Right cardiac atrium (tissue), 5 donors: ENCODE results near the gene TMEM154. TPM values are rescaled to one million over a fixed set of nuclear protein-coding genes. Genes with fewer than 3 reads are reported as not detected.

Experiments
- ATAC-seq, 2 donors: fragments of 200-7000 bp; cut with Tn5 transposase; one replicate each; pipeline versions ENCODE4 v1.8.0 to v1.9.1; 2020; ENCODE audit warnings: moderate library complexity in 2 of 2, mild to moderate bottlenecking in 1 of 2
- DNase-seq, 3 donors: peaks; one replicate each; pipeline ENCODE4 v3.0.0-alpha.2; 2020
- H3K27ac ChIP-seq: one replicate; pipeline ENCODE4 v1.5.1; 2013; ENCODE audit warnings: mild to moderate bottlenecking, low read length, control low read depth, moderate library complexity
- H3K27me3 ChIP-seq: one replicate; pipeline ENCODE4 v1.6.1; 2013; ENCODE audit not compliant: control insufficient read depth, insufficient read depth
- H3K4me1 ChIP-seq: one replicate; pipeline ENCODE4 v1.6.1; 2013; ENCODE audit warnings: low read length; ENCODE audit not compliant: control insufficient read depth, insufficient read depth
- H3K4me3 ChIP-seq: one replicate; pipeline ENCODE4 v1.5.1; 2013; ENCODE audit warnings: low read length, control low read depth
- H3K9me3 ChIP-seq: one replicate; pipeline ENCODE4 v1.6.1; 2013; ENCODE audit warnings: low read length; ENCODE audit not compliant: control insufficient read depth
- WGBS: extraction: QIAGEN DNeasy Blood & Tissue Kit; methylation state at CpG from one replicate; pipeline ENCODE4 v1.1.7; 2013; 5-methylcytosine and 5-hydroxymethylcytosine counted together
- intact Hi-C, 4 donors: fragments of 100-400 bp; cut with DNase I; formaldehyde crosslinking; loops; one replicate each; pipeline versions ENCODE4 v1.11.0 to v1.14.0; 2022 to 2023
- polyA plus RNA-seq: library from polyadenylated mRNA; stranded (reverse); fragments of 200-250 nt; gene quantifications from one replicate; pipeline ENCODE4 v1.2.3, GENCODE V29; 2013
- total RNA-seq, 4 donors: library from RNA; stranded (reverse); fragmentation: NEBNext Ultra II Directional; extraction: Animal tissue kit (Norgen Biotek cat#: 25700); gene quantifications; one replicate each; pipeline ENCODE4 v1.2.1, GENCODE V29; 2021
- donor health status: healthy with polysubstance abuse.
- donor health status: DM: no; HTN: yes; CAD: no.
- donor health status: DM: no; HTN: no; CAD: no.
- donor health status: DM: no; HTN: yes; CAD: no; lungs with severe emphysema.
- donor health status: DM: yes; HTN: yes; CAD: no.

TMEM154 gene
- total and polyA plus RNA-seq, 5 donors: 0.16 to 2.4 (median 1.2) TPM

DNA sequence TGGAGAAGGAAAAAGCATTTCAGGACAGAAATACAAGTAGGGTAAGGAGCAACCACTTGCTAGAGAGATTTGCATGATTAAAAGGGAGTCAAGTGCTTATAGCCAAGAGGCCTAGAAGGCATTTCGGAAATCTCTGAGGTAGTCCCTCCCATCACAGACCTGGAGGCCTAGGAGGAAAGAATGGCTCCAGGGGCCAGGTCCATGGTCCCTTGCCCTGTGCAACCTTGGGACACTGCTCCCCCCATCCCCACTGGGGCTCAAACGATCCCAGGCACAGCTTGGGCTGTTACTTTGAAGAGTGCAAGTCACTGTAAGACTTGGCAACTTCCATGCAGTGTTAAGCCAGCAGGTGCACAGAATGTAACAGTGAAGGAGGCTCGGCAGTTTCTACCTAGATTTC is 92.7 kb downstream of the TMEM154 start:
- Histone ChIP-seq H3K27me3 (no peaks in the 10 kb centered on the region), H3K4me3 (no peak overlapping the region), H3K9me3 (no peaks in the 10 kb centered on the region), H3K4me1 (peaks cover 4% of the 10 kb centered on the region), H3K27ac (no peak overlapping the region)
- ATAC-seq (no peak), DNase-seq (no peak)
- intact Hi-C loops: no loop called here
- 88% methylated on average over 3 of the region's 3 CpGs for WGBS

DNA sequence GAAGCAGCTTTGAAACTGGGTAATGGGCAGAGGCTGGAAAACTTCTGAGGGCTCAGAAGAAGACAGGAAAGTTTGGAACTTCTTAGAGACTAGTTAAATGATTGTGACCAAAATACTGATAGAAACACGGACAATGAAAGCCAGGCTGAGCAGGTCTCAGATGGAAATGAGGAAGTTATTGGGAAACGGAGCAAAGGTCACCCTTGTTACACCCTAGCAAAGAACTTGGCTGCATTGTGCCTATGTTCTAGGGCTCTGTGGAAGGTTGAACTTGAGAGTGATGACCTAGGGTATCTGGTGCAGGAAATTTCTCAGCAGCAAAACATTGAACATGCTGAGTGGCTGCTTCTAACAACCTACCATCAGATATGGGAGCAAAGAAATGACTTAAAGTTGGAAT is 93.1 kb downstream of the TMEM154 start:
- Histone ChIP-seq H3K4me1 (peaks cover 4% of the 10 kb centered on the region), H3K27me3 (no peaks in the 10 kb centered on the region), H3K9me3 (no peaks in the 10 kb centered on the region), H3K4me3 (no peak overlapping the region), H3K27ac (no peak overlapping the region)
- intact Hi-C loops: no loop called here
- DNase-seq (no peak), ATAC-seq (no peak)
- WGBS: 77% methylated on average over 2 of the region's 2 CpGs

DNA sequence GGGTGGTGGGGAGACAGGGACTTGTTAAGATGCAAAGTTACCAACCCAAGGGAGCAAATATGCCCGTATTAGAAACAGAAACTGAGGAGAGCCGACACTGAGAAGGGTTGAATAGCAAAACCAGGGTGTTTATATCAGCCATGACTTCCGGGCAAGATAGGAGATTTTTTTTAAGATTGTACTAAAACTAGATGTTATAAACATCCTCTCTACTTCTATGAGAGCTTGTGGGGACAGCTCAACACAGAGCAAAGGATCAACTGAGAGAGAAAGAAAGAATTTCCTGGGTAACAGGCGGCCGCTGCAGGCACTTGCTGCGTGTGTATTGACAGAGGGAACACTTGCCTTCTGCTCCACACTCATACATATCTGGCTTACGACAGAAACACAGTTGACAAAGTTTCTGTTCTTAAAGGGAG is 94.8 kb downstream of the TMEM154 start:
- no peaks in the 10 kb centered on the region for H3K9me3 ChIP-seq
- ATAC-seq (no peak), DNase-seq (no peak)
- H3K4me1 ChIP-seq: no peaks in the 10 kb centered on the region
- no peaks in the 10 kb centered on the region for H3K27me3 ChIP-seq
- intact Hi-C loops: no loop called here
- no peak overlapping the region for H3K27ac ChIP-seq
- 60% methylated on average over 7 of the region's 7 CpGs for WGBS
- no peak overlapping the region for H3K4me3 ChIP-seq

DNA sequence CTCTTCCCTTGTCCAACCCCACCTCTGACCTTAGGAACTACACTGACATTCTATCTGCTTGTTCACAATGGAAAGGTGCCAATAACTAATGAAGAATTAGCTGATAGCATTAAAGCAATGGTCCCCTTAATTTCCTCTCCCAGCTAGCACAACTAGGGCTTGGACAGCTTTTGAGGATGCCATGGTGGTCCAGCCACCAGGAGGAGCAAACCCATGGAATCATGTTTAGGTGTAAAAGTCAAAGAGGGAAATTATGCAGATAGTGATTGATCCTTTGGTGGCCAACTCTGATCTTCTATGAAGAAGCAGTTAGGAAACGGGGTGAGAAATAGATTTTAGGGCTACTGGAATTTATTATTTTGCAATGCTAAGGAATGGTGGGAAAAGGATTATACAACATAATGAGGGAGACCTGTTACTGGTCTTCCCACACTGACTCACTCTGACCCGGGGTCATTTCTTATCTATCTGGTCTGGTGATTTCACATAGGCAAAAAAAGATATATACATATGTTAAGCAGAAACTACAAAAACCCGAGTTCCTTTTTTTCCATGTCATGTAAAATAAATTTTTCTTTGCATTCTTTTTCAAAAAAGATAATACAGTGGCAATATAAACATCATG is 98.1 kb downstream of the TMEM154 start:
- WGBS: 74% methylated on average over 3 of the region's 3 CpGs
- H3K27ac ChIP-seq: no peak overlapping the region
- H3K4me1 ChIP-seq: no peaks in the 10 kb centered on the region
- no peak overlapping the region for H3K4me3 ChIP-seq
- H3K9me3 ChIP-seq: no peaks in the 10 kb centered on the region
- H3K27me3 ChIP-seq: no peaks in the 10 kb centered on the region
- DNase-seq: no peak
- no peak for ATAC-seq
- intact Hi-C loops: no loop called here

DNA sequence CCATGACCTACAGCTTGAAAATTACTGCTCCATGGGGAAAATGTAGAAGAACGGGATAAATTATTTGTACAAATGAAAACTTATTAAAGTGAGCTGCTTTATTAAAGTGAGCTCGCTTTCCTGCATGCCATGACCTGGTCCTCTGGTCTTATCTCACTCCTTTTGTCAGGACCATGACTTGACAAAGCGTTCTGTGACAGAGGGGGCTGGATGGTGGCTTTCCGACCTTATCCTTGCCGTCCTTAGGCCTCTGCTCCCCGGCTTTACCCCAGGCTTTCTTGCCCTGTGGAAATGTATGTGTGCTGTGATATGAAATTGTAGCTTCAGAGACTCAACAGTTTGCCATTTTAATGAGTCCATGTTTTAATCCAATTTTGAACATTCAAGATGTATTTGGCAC is 99.9 kb downstream of the TMEM154 start:
- DNase-seq (no peak), ATAC-seq (no peak)
- Histone ChIP-seq H3K4me3 (no peak overlapping the region), H3K27ac (no peak overlapping the region), H3K4me1 (no peaks in the 10 kb centered on the region), H3K9me3 (no peaks in the 10 kb centered on the region), H3K27me3 (no peaks in the 10 kb centered on the region)
- intact Hi-C loops: no loop called here
- 82% methylated on average over 6 of the region's 6 CpGs for WGBS

DNA sequence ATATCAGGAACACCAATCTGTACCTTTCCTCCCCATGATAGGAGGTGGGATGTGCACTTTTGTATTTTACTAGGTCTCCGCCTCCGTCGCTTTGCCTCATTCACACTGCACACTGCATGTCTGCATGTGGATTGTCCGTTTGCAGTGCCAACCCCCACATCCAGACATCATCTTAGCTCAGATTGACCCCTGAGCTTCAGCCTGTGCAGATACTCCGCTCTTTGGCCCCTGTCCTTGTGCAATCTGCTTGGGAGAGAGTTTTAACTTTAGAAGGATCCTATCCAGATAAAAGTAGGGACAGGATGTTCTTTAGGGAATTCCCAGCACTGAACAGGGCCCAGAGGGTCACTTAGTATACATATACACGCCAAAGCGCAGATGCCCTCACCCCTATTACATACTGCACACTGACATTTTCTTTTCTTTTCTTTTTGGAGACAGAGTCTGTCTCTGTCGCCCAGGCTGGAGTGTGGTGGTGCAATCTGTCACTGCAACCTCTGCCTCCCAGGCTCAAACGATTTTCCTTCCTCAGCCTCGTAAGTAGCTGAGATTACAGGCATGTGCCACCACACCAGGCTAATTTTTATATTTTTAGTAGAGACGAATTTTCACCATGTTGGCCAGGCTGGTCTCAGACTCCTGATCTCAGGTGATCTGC is 100.6 kb downstream of the TMEM154 start:
- ATAC-seq: no peak
- WGBS: 70% methylated on average over 11 of the region's 11 CpGs
- intact Hi-C loops: no loop called here

DNA sequence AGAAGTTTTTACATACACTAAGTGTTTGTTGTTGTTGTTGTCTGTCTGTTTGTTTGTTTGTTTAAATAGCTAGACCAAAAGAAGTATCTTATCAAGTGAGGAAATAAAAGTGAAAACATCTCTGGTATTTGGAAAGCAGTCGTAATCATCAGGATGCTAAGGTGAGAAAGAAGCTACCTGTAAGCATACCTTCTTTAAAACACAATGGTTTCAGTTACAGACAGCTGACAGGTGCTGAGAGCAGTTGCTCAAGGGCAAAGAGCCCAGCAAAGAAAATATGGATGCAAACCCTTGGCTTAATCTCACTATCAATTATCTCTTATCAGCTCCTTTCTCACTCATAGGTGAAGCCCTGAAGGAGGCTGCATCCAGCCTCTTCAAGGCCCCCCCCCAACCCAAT is 101.1 kb downstream of the TMEM154 start:
- WGBS: 44% methylated on average over 1 of the region's 1 CpG
- H3K4me1 ChIP-seq: no peaks in the 10 kb centered on the region
- H3K9me3 ChIP-seq: no peaks in the 10 kb centered on the region
- H3K4me3 ChIP-seq: no peak overlapping the region
- intact Hi-C loops: no loop called here
- H3K27me3 ChIP-seq: no peaks in the 10 kb centered on the region
- DNase-seq (no peak), ATAC-seq (no peak)
- no peak overlapping the region for H3K27ac ChIP-seq

More for the DNA sequence above, 100.6 kb downstream of the TMEM154 start:
- Histone ChIP-seq H3K27me3 (no peaks in the 10 kb centered on the region), H3K4me1 (no peaks in the 10 kb centered on the region), H3K9me3 (no peaks in the 10 kb centered on the region), H3K4me3 (no peak overlapping the region), H3K27ac (no peak overlapping the region)
- DNase-seq: no peak

DNA sequence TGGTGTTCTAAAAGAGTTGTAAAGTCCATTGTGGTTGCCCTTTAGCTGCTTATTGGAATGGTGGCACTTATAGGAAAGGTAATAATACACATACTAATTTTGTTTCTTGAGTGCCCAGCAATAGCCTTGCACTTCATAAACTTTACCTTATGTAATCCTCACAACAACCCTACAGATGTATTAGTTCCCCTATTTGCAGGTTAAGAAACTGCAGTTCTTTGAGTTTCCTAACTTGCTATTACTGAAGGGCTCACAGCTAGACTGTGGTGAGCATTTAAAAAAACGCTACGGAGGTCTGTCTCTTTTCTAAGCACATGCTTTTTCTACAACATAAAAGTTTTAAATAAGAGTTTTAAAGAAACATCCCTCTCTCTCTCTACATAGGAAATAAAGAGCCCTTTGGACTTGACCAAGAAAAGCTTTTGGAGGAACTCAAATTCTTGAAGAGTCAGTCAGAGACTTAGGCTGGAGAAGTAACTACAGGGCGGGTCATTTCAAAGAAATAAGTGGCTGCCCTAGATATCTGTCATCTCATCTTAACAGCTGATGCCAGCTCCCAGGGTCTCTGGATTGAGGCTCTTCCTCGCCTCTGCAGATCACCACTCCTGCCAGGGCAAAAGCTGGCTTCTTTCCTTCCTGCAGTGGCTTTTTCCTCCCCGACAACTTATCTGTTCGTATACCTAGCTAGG is 101.9 kb downstream of the TMEM154 start:
- intact Hi-C loops: no loop called here
- Histone ChIP-seq H3K9me3 (no peaks in the 10 kb centered on the region), H3K4me1 (no peaks in the 10 kb centered on the region), H3K27me3 (no peaks in the 10 kb centered on the region), H3K27ac (no peak overlapping the region), H3K4me3 (no peak overlapping the region)
- ATAC-seq (no peak), DNase-seq (no peak)
- WGBS: 44% methylated on average over 6 of the region's 6 CpGs

DNA sequence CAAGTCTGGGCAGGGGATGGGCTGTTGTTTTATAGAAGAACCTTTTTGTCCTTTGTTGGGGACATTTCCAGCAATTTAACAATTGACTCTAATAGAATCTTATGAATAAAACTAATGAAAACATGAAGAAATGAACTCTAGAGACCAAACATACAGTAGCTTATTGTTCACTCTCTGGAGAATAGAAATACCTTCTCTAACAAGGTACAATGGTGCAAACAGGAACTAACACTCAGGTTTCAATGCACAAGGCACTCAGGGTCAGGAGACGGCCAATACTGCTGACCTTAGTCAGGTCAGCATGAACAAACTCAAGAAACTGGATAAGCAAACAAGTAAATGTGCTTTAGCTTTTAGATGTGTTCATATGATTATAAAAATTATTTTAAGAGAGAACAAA is 104.3 kb downstream of the TMEM154 start:
- 72% methylated on average over 1 of the region's 1 CpG for WGBS
- no peak for ATAC-seq
- no peaks in the 10 kb centered on the region for H3K4me1 ChIP-seq
- no peak overlapping the region for H3K4me3 ChIP-seq
- no peaks in the 10 kb centered on the region for H3K27me3 ChIP-seq
- intact Hi-C loops: no loop called here
- H3K9me3 ChIP-seq: no peaks in the 10 kb centered on the region
- H3K27ac ChIP-seq: no peak overlapping the region
- no peak for DNase-seq

DNA sequence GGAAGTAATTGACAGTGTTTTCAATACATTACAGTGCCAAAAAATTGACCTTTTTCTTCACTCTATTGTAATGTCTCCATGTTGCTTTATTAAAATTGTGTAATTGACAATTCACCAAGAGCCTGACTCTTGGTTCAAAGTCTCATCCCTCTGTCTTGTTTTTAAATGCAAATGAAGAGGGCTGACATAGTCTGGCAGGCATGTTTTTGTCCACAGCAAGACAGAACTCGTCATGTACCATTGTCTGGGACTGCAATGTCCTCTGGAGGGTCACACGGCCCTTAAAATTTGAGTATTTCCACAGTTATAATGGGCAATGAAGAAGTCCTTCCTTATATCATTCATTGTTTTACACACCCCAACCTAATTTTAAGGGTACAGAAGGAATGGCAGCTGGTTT is 105.9 kb downstream of the TMEM154 start:
- intact Hi-C loops: no loop called here
- H3K4me3 ChIP-seq: no peak overlapping the region
- no peak for DNase-seq
- no peaks in the 10 kb centered on the region for H3K27me3 ChIP-seq
- WGBS: 90% methylated on average over 2 of the region's 2 CpGs
- no peaks in the 10 kb centered on the region for H3K4me1 ChIP-seq
- no peak for ATAC-seq
- H3K27ac ChIP-seq: no peak overlapping the region
- H3K9me3 ChIP-seq: no peaks in the 10 kb centered on the region

DNA sequence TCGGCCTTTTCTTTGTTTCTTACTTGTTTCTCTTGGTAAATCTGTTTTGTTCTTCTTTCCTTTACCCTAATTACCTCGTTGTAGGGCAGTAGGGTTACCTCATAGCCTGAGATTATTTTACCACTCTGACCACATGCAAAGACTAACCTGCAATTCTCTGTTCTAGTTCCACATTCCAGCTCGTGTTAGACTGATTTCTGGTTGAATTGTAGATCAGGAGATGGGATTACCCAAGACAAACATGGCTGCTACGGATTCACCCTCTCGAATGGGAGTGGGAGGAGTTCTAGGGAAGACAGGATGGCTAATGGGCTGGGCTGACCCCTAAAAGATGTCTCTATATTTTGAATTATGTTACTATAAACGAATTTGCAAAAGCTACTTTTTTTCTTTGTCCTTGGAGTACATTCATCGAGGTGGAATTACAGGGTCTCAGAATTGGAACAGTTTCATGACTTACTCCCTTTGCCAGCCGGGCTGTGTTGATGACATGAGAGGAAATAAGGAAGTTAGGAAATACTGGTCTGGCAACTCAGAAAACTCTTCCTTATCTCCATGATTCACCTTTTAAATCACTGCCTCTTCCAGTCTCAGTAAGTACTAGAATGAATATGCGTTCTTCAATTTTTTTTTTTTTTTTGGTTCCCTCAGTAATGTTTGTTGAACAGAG is 107.2 kb downstream of the TMEM154 start:
- Histone ChIP-seq H3K27ac (no peak overlapping the region), H3K4me1 (no peaks in the 10 kb centered on the region), H3K27me3 (no peaks in the 10 kb centered on the region), H3K4me3 (no peak overlapping the region), H3K9me3 (no peaks in the 10 kb centered on the region)
- ATAC-seq: no peak
- 63% methylated on average over 9 of the region's 9 CpGs for WGBS
- no peak for DNase-seq
- intact Hi-C loops: no loop called here
